SH-SY5Y (cell line): Measurements from ENCODE around the gene MPPED1.

ENCODE experiments used
- GATA2 ChIP-seq: IDR thresholded peaks from 2 replicates; pipeline ENCODE4 v1.6.1; 2011; ENCODE audit warnings: mild to moderate bottlenecking, low read depth, low read length
- GATA3 ChIP-seq: IDR thresholded peaks from 2 replicates; pipeline ENCODE4 v1.6.1; 2011; ENCODE audit warnings: low read depth, mild to moderate bottlenecking, low read length, moderate library complexity

DNA sequence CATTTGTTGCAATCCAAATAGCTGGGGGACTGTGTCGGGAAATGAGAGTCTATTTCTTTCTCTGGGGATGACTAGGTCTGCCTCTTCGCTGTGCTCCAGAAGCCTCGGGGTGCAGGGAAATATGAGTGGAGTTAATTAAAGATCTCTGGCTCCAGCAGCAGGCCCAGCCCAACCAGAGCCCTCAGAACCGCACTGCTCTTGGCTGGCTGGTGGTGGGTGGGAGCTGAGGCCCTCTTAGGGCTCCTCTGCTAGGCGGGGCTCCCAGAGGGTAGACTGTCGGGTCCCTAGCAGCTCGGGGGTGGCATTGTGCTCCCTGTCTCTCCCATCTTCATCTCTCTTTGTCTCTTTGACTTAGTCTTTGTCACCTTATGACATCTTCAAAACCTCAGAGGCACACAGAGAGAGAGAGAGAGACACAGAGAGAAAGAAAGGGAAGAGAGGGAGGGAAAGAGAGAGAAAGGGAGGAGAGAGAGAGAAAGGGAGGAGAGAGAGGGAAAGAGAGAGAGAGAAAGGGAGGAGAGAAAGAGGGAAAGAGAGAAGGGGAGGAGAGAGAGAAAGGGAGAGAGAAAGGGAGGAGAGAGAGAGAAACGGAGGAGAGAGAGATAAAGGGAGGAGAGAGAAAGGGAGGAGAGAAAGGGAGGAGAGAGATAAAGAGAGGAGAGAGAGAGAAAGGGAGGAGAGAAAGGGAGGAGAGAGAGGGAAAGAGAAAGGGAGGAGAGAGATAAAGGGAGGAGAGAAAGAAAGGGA lies 20.2 kb downstream of the MPPED1 start:
- TF ChIP-seq GATA2 (no peak), GATA3 (no peak)
